Measurements from ENCODE around the gene MLX. TPM values are rescaled to one million over a fixed set of nuclear protein-coding genes. Genes with fewer than 3 reads are reported as not detected.

Gene MLX
- total RNA-seq, 6 experiments from 2014 or later: 40.7 to 48.3 (median 47.0) TPM

DNA sequence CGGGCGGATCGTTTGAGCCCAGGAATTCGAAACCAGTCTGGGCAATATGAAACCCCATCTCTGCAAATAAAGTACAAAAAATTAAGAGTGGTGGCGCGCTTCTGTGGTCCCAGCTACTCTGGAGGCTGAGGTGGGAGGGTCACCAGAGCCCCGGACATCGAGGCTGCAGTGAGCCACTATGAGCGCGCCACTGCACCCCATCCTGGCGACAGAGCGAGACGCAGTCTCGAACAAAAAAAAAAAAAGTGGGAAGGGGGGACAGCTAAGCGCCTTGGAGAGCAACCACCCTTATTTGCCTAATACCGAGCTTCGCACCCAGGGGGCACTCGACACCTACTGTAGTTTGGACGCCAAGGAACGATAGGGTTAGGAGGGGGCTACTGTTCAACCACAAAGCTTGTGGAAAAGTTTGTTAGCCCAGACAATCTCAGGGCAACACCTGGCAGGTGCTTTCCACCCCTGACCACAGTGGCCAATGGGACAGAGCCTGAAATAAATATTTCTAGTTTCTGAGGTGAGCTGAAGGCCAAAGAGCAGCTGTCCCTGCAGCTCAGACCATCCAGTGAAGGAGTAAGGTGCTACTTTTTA, 11.5 kb downstream of the MLX start:
- DNase-seq: peak; percentile 54
- peak overlapping the region; percentile 91 for H3K27ac Mint-ChIP-seq

GRCh38 chr17:42579794-42580551, 13.1 kb downstream of the MLX start:
- DNase-seq: no peak
- Mint-ChIP-seq H3K36me3 (ENCODE audit: low read depth) (peaks cover 27% of the 10 kb centered on the region), H3K9me3 (no peaks in the 10 kb centered on the region), H3K4me3 (0 out of 2 replicates have a peak overlapping the region, but pooled peaks have one; percentile 3), H3K4me1 (ENCODE audit: low read depth) (peaks cover 38% of the 10 kb centered on the region), H3K27me3 (ENCODE audit: insufficient read depth) (no peaks in the 10 kb centered on the region; the same call in 1 of the 2 replicates), H3K27ac (peak overlapping the region; percentile 47)
- TF ChIP-seq CTCF (IDR thresholded peaks at IDR 0.05): no peak

More for the DNA sequence above, 11.5 kb downstream of the MLX start:
- TF ChIP-seq CTCF (IDR thresholded peaks at IDR 0.05): peak; percentile 84
- Mint-ChIP-seq H3K4me1 (ENCODE audit: low read depth) (peaks cover 49% of the 10 kb centered on the region), H3K4me3 (peak overlapping the region; percentile 95), H3K9me3 (no peaks in the 10 kb centered on the region), H3K27me3 (ENCODE audit: insufficient read depth) (no peaks in the 10 kb centered on the region; the same call in 1 of the 2 replicates), H3K36me3 (ENCODE audit: low read depth) (peaks cover 36% of the 10 kb centered on the region)

GRCh38 chr17:42581744-42582270, 14.9 kb downstream of the MLX start:
- no peak overlapping the region for H3K4me3 Mint-ChIP-seq
- peaks cover 10% of the 10 kb centered on the region for H3K36me3 Mint-ChIP-seq (ENCODE audit: low read depth)
- H3K4me1 Mint-ChIP-seq (ENCODE audit: low read depth): peaks cover 19% of the 10 kb centered on the region
- no peak for TF ChIP-seq CTCF (IDR thresholded peaks at IDR 0.05)
- H3K9me3 Mint-ChIP-seq: no peaks in the 10 kb centered on the region
- DNase-seq: no peak
- H3K27ac Mint-ChIP-seq: no peak overlapping the region
- H3K27me3 Mint-ChIP-seq (ENCODE audit: insufficient read depth): no peaks in the 10 kb centered on the region; the same call in 1 of the 2 replicates

DNA sequence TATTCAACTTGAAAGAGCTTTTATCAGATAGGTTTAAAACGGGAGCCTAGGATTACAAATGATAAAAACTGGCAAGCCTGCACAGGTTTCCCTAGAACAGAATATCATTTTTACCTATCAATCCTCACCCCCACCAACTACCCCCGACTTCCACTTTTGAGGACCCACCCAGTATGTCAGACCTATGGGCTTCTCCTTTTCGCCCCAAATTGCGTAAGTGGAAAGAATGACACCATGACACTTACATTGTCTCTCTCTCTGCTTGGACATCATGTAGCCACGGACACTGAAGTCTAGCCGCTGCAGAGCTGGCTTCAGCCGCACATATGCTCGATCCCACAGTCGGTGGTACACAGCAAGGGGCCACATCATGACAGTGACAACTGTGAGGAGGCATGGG, 18.0 kb downstream of the MLX start:
- Mint-ChIP-seq H3K4me3 (no peak overlapping the region), H3K27ac (no peak overlapping the region), H3K27me3 (ENCODE audit: insufficient read depth) (no peaks in the 10 kb centered on the region; the same call in 1 of the 2 replicates), H3K36me3 (ENCODE audit: low read depth) (peaks cover 6% of the 10 kb centered on the region), H3K9me3 (no peaks in the 10 kb centered on the region), H3K4me1 (ENCODE audit: low read depth) (no peaks in the 10 kb centered on the region)
- TF ChIP-seq CTCF (IDR thresholded peaks at IDR 0.05): no peak
- DNase-seq: no peak

DNA sequence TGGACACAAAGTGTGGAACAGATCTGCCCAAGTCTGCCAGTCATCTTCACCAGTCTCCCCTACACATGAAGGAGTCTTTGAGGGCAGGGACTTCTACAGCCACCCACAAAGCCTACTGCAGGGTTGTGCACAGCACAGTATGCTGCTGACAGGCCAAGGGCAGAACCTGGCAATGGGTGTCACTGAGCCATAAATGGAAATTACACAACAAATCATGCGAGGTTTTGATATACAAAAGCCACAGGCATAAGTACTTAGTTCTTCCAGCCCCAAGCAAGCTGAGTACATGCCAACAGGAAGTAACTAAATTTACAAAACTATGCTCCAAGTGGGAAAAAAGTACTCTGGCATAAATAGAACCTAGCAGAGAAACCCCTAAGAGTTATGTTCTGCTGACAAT, 18.5 kb downstream of the MLX start:
- Mint-ChIP-seq H3K9me3 (no peaks in the 10 kb centered on the region), H3K4me1 (ENCODE audit: low read depth) (no peaks in the 10 kb centered on the region), H3K4me3 (no peak overlapping the region), H3K27ac (no peak overlapping the region), H3K27me3 (ENCODE audit: insufficient read depth) (no peaks in the 10 kb centered on the region; the same call in 1 of the 2 replicates), H3K36me3 (ENCODE audit: low read depth) (peaks cover 6% of the 10 kb centered on the region)
- no peak for TF ChIP-seq CTCF (IDR thresholded peaks at IDR 0.05)
- DNase-seq: no peak

Data from HFFc6 (cell line).